SJSA1 (cell line): ENCODE results near the gene HBD. TPM values are rescaled to one million over a fixed set of nuclear protein-coding genes. Genes with fewer than 3 reads are reported as not detected.

Experiments
- DNase-seq, 2 experiments: peaks; one replicate each; pipeline ENCODE4 v3.0.0-alpha.2; 2015 to 2020; ENCODE audit warnings: low spot score in 2 of 2, low read depth in 1 of 2
- H3K27ac ChIP-seq: fragments of 250-450 bp; sonication (Bioruptor Pico); 2 replicates; pipeline ENCODE4 v1.5.1; 2020; ENCODE audit warnings: mild to moderate bottlenecking, moderate library complexity
- H3K27me3 ChIP-seq: fragments of 250-450 bp; sonication (Bioruptor Pico); replicated peaks from 2 replicates; pipeline ENCODE4 v1.5.1; 2020; ENCODE audit warnings: mild to moderate bottlenecking, moderate library complexity
- H3K36me3 ChIP-seq: fragments of 250-450 bp; sonication (Bioruptor Pico); 2 replicates; pipeline ENCODE4 v1.5.1; 2020; ENCODE audit warnings: mild to moderate bottlenecking
- H3K4me1 ChIP-seq: fragments of 250-450 bp; sonication (Bioruptor Pico); replicated peaks from 2 replicates; pipeline ENCODE4 v1.6.1; 2021; ENCODE audit warnings: mild to moderate bottlenecking
- H3K4me3 ChIP-seq: fragments of 250-450 bp; sonication (Bioruptor Pico); 2 replicates; pipeline ENCODE4 v1.5.1; 2020; ENCODE audit warnings: mild to moderate bottlenecking
- H3K9me3 ChIP-seq: fragments of 250-450 bp; sonication (Bioruptor Pico); replicated peaks from 2 replicates; pipeline ENCODE4 v1.5.1; 2020; ENCODE audit warnings: mild to moderate bottlenecking
- total RNA-seq: library from RNA; depleted of rRNA; stranded (reverse); fragments of >200 nt; shearing (Covaris generic); gene quantifications from 2 replicates; pipeline ENCODE4 v1.2.3, GENCODE V29; 2014

Gene HBD
- total RNA-seq, 1 experiment from 2014 or later = not detected

DNA sequence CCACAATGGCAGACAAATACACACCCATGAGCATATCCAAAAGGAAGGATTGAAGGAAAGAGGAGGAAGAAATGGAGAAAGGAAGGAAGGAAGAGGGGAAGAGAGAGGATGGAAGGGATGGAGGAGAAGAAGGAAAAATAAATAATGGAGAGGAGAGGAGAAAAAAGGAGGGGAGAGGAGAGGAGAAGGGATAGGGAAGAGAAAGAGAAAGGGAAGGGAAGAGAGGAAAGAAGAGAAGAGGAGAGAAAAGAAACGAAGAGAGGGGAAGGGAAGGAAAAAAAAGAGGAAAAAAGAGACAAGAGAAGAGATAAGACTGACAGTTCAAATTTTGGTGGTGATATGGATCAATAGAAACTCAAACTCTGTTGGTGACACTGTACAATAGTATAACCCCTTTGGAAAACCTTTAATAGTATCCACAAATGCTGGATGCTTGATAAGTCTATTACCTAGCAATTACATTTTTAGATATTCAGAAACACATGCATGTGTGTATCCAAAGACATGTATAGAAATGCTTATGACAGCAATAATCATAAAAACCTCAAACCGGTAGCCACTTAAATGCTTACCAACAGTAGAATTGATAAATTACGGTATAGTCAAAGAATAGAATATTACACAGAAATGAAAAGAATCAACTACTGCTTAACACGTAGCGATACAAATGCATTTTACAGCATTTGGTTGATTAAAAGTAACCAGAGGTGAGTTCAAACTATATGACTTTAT, 1.2 kb upstream of the HBD start:
- no peaks in the 10 kb centered on the region for H3K36me3 ChIP-seq
- no peaks in the 10 kb centered on the region for H3K4me1 ChIP-seq
- peaks cover 8% of the 10 kb centered on the region for H3K27me3 ChIP-seq
- no peak for DNase-seq
- no peak overlapping the region for H3K27ac ChIP-seq
- H3K9me3 ChIP-seq = no peaks in the 10 kb centered on the region
- H3K4me3 ChIP-seq = no peak overlapping the region

GRCh38 chr11:5233307-5233706, 976 bp downstream of the HBD start:
- Histone ChIP-seq H3K9me3 (no peaks in the 10 kb centered on the region), H3K27ac (no peak overlapping the region), H3K36me3 (no peaks in the 10 kb centered on the region), H3K4me3 (no peak overlapping the region), H3K4me1 (no peaks in the 10 kb centered on the region), H3K27me3 (peaks cover 6% of the 10 kb centered on the region; the same call in 1 of the 2 replicates)
- DNase-seq = no peak

- H3K27ac ChIP-seq = no peak overlapping the region
- no peaks in the 10 kb centered on the region for H3K36me3 ChIP-seq
- no peaks in the 10 kb centered on the region for H3K4me1 ChIP-seq
- no peak for DNase-seq
- no peak overlapping the region for H3K4me3 ChIP-seq
- peaks cover 6% of the 10 kb centered on the region; the same call in 1 of the 2 replicates for H3K27me3 ChIP-seq
- no peaks in the 10 kb centered on the region for H3K9me3 ChIP-seq
Measured at GRCh38 chr11:5232821-5233220, 1.5 kb downstream of the HBD start.

DNA sequence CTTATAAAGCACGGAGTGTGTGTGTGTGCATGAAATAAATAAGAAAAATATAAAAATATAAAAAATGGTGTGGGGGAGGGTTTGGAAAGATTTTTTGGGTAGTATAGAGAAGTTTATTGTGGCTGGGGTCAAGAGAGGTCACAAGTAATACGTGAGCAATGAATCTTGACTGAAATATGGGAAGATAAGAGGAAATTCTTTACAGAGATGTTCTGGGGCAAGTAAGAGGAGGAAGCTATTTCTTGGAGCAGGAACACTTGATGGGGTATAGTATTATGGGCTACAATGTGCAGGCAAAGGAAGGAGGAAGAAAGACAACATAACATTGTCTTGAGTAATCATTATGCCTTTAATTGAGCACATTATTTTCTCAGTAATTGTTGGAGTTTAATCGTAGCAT, 2.1 kb downstream of the HBD start:
- Histone ChIP-seq H3K27ac (no peak overlapping the region), H3K4me3 (no peak overlapping the region), H3K36me3 (no peaks in the 10 kb centered on the region), H3K9me3 (no peaks in the 10 kb centered on the region), H3K27me3 (peaks cover 6% of the 10 kb centered on the region; the same call in 1 of the 2 replicates), H3K4me1 (no peaks in the 10 kb centered on the region)
- DNase-seq = no peak

GRCh38 chr11:5231111-5231510, 3.2 kb downstream of the HBD start:
- no peak for DNase-seq
- H3K4me1 ChIP-seq = no peaks in the 10 kb centered on the region
- H3K9me3 ChIP-seq = no peaks in the 10 kb centered on the region
- peaks cover 6% of the 10 kb centered on the region; the same call in 1 of the 2 replicates for H3K27me3 ChIP-seq
- H3K27ac ChIP-seq = no peak overlapping the region
- no peak overlapping the region for H3K4me3 ChIP-seq
- H3K36me3 ChIP-seq = no peaks in the 10 kb centered on the region

- Histone ChIP-seq H3K36me3 (no peaks in the 10 kb centered on the region), H3K27me3 (peaks cover 3% of the 10 kb centered on the region), H3K27ac (no peak overlapping the region), H3K4me1 (no peaks in the 10 kb centered on the region), H3K4me3 (no peak overlapping the region), H3K9me3 (no peaks in the 10 kb centered on the region)
- DNase-seq = no peak
Measured at GRCh38 chr11:5230266-5230665, 4.0 kb downstream of the HBD start.

DNA sequence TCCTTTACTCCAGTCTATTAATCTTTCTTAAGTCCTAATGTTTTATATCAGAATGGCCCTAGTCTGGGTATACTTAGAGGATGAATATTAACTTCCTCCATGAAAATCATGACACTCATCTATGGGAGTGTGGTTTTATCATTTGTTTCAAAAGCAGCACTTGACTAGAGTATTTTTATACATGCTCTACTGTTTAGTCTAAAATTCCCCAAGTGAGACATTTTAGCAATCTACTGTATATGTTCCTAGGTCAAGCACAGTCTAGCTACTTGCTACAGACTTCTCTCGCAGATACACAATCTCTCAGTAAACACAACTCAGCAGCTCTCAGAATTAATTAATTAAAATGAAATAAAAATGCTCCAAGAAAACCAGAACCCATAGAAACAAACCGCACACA, 4.5 kb downstream of the HBD start:
- Histone ChIP-seq H3K4me3 (no peak overlapping the region), H3K9me3 (no peaks in the 10 kb centered on the region), H3K27ac (no peak overlapping the region), H3K4me1 (no peaks in the 10 kb centered on the region), H3K36me3 (no peaks in the 10 kb centered on the region), H3K27me3 (peaks cover 3% of the 10 kb centered on the region)
- DNase-seq = no peak

DNA sequence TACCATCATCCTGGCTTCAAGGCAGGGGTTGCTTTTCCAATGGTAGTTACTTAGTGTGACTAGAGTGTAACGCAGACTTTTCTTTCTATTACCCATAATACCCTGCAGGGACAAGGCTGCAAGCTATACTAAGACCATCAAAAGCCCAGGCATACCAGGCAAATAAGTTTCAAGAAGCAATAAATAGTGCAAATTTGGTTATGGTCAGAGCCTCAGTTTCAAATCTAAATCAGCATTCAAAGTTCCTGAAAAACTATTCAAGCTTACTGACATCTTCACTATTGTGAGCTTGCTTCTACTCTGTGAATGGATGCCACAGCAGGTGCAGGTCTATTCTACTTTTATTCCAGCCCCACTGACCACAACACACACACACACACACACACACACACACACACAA, 4.9 kb downstream of the HBD start:
- Histone ChIP-seq H3K36me3 (no peaks in the 10 kb centered on the region), H3K4me3 (no peak overlapping the region), H3K27me3 (no peaks in the 10 kb centered on the region; the same call in 1 of the 2 replicates), H3K27ac (no peak overlapping the region), H3K4me1 (no peaks in the 10 kb centered on the region), H3K9me3 (no peaks in the 10 kb centered on the region)
- DNase-seq = no peak

DNA sequence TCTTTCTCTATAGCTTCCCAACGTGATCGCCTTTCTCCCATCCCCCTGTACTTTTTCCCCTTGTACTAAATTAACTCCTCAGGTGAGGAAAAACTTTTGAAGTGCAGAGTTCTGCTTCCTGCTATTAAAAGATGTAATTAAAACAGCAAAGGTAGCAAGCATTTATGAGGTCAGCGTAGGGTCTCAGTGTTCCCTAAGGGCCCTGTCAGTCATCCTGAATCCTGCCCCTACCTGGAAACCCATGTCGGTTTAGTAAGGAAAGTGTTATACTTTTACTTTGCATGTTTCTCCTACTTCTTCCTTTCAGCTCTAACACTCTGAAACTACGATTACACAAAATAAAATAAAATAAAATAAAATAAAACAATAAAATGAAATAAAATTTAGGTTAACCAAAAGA, 6.2 kb downstream of the HBD start:
- Histone ChIP-seq H3K36me3 (no peaks in the 10 kb centered on the region), H3K4me3 (no peak overlapping the region), H3K4me1 (no peaks in the 10 kb centered on the region), H3K9me3 (no peaks in the 10 kb centered on the region), H3K27ac (no peak overlapping the region), H3K27me3 (peaks cover 3% of the 10 kb centered on the region; the same call in 1 of the 2 replicates)
- DNase-seq = no peak

DNA sequence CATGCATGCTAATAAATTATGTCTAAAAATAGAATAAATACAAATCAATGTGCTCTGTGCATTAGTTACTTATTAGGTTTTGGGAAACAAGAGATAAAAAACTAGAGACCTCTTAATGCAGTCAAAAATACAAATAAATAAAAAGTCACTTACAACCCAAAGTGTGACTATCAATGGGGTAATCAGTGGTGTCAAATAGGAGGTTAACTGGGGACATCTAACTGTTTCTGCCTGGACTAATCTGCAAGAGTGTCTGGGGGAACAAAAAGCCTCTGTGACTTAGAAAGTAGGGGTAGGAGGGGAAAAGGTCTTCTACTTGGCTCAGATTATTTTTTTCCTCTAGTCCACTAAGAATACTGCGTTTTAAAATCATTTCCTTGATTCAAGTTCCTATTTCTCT, 6.6 kb downstream of the HBD start:
- peaks cover 3% of the 10 kb centered on the region; the same call in 1 of the 2 replicates for H3K27me3 ChIP-seq
- no peak overlapping the region for H3K4me3 ChIP-seq
- DNase-seq = no peak
- H3K36me3 ChIP-seq = no peaks in the 10 kb centered on the region
- no peaks in the 10 kb centered on the region for H3K4me1 ChIP-seq
- H3K27ac ChIP-seq = no peak overlapping the region
- H3K9me3 ChIP-seq = no peaks in the 10 kb centered on the region

DNA sequence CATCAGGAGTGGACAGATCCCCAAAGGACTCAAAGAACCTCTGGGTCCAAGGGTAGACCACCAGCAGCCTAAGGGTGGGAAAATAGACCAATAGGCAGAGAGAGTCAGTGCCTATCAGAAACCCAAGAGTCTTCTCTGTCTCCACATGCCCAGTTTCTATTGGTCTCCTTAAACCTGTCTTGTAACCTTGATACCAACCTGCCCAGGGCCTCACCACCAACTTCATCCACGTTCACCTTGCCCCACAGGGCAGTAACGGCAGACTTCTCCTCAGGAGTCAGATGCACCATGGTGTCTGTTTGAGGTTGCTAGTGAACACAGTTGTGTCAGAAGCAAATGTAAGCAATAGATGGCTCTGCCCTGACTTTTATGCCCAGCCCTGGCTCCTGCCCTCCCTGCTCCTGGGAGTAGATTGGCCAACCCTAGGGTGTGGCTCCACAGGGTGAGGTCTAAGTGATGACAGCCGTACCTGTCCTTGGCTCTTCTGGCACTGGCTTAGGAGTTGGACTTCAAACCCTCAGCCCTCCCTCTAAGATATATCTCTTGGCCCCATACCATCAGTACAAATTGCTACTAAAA, 7.5 kb downstream of the HBD start, which contains the start of gene HBB:
TSS of gene HBB (minus strand) at position 340 of the 579 bp plus-strand sequence. CDS start at position 290, 50 bp downstream.
- Histone ChIP-seq H3K27ac (no peak within 1 kb of the TSS), H3K4me1 (no peaks in the 10 kb centered on the region), H3K4me3 (no peak within 1 kb of the TSS), H3K27me3 (peaks cover 3% of the 10 kb centered on the region; the same call in 1 of the 2 replicates), H3K36me3 (no peaks in the 10 kb centered on the region), H3K9me3 (no peaks in the 10 kb centered on the region)
- no peak for DNase-seq

GRCh38 chr11:5225480-5225871, 8.8 kb downstream of the HBD start:
- H3K27ac ChIP-seq = no peak overlapping the region
- H3K9me3 ChIP-seq = no peaks in the 10 kb centered on the region
- no peak overlapping the region for H3K4me3 ChIP-seq
- H3K4me1 ChIP-seq = no peaks in the 10 kb centered on the region
- no peak for DNase-seq
- H3K36me3 ChIP-seq = no peaks in the 10 kb centered on the region
- H3K27me3 ChIP-seq = peaks cover 3% of the 10 kb centered on the region; the same call in 1 of the 2 replicates

- Histone ChIP-seq H3K9me3 (no peaks in the 10 kb centered on the region), H3K27ac (no peak overlapping the region), H3K36me3 (no peaks in the 10 kb centered on the region), H3K4me3 (no peak overlapping the region), H3K27me3 (peaks cover 3% of the 10 kb centered on the region; the same call in 1 of the 2 replicates), H3K4me1 (no peaks in the 10 kb centered on the region)
- DNase-seq = no peak
Measured at GRCh38 chr11:5224538-5225479, 9.5 kb downstream of the HBD start.
